22Rv1 (cell line): ENCODE results near the gene GNAI3.
A peak's percentile ranks its signal among the peaks of the same experiment; 100 is the strongest.

Experiments
- H3K27ac ChIP-seq: fragments of 450-650 bp; 2 replicates; pipeline ENCODE4 v1.5.1; 2017
- ZFX ChIP-seq: fragments of 450-650 bp; IDR thresholded peaks from 2 replicates; pipeline ENCODE4 v1.6.1; 2017; ENCODE audit warnings: antibody characterized with exemption, borderline replicate concordance
- TF ChIP-seq, protein P1 (sequence below): fragments of 450-650 bp; IDR thresholded peaks from 2 replicates; pipeline ENCODE4 v1.5.1; 2017; ENCODE audit warnings: mild to moderate bottlenecking

Gene GNAI3

DNA sequence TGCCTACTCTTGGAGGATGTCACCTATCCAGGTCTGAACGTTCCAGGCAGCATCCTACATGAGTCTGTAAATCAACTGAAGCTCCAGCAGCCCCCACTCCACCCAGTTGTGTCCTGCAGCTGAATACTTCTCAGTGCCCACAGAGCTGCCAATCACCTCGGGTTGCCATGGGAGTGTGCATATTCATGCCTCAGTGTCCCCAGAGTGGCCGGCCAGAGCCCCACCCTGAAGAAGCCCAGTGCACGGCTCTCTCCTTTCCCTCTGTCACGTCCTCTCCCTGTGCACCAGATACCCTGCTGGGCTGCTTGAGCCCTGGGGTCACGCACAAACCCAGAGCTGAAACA, 91.4 kb downstream of the GNAI3 start:
- TF ChIP-seq, protein P1, sequence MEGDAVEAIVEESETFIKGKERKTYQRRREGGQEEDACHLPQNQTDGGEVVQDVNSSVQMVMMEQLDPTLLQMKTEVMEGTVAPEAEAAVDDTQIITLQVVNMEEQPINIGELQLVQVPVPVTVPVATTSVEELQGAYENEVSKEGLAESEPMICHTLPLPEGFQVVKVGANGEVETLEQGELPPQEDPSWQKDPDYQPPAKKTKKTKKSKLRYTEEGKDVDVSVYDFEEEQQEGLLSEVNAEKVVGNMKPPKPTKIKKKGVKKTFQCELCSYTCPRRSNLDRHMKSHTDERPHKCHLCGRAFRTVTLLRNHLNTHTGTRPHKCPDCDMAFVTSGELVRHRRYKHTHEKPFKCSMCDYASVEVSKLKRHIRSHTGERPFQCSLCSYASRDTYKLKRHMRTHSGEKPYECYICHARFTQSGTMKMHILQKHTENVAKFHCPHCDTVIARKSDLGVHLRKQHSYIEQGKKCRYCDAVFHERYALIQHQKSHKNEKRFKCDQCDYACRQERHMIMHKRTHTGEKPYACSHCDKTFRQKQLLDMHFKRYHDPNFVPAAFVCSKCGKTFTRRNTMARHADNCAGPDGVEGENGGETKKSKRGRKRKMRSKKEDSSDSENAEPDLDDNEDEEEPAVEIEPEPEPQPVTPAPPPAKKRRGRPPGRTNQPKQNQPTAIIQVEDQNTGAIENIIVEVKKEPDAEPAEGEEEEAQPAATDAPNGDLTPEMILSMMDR = no peak
- no peak for TF ChIP-seq ZFX
- no peak overlapping the region for H3K27ac ChIP-seq

- no peak overlapping the region for H3K27ac ChIP-seq
- no peak for TF ChIP-seq ZFX
- TF ChIP-seq, protein P1 = peak; percentile 92
Measured at GRCh38 chr1:109640285-109640865, 92.0 kb downstream of the GNAI3 start.

- TF ChIP-seq, protein P1 = no peak
- no peak for TF ChIP-seq ZFX
- H3K27ac ChIP-seq = no peak overlapping the region
Measured at GRCh38 chr1:109641078-109641740, 92.8 kb downstream of the GNAI3 start.

DNA sequence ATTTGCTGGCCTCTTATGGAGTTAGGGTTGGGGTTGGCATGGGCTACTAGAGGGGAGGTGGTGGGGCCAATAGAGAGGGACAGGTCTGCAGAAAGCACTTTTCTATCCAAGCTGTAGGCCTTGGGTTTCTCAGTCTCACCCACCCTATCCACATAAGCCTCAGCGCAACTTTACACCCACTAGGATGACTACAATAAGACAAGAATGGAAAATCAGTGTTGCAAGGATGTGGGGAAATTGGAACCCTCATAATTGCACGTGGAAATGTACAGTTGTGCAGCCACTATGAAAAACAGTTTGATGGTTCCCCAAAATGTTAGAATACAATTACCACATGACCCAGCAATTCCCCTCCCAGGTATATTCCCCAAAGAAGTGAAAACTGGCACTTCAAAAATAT, 93.4 kb downstream of the GNAI3 start:
- TF ChIP-seq, protein P1 = no peak
- no peak for TF ChIP-seq ZFX
- H3K27ac ChIP-seq = no peak overlapping the region

DNA sequence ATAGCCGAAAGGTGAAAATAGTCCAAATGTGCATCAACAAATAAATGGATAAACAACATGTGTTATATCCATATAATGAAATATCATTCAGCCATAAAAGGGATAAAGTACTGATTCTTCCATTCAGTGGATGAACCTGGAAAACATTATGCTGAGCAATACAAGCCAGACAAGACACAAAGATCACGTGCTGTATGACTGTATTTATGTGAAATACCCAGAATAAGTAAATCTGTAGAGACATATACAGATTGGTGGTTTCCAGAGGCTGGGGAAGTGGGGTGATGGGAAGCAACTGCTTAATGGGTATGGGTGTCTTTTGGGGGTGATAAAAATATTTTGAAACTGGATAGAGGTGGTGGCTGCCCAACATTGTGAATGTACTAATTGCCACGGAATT, 94.2 kb downstream of the GNAI3 start:
- TF ChIP-seq ZFX = no peak
- TF ChIP-seq, protein P1 = no peak
- H3K27ac ChIP-seq = no peak overlapping the region

GRCh38 chr1:109643385-109644230, 95.2 kb downstream of the GNAI3 start:
- H3K27ac ChIP-seq = no peak overlapping the region
- TF ChIP-seq ZFX = no peak
- TF ChIP-seq, protein P1 = peak; percentile 91

DNA sequence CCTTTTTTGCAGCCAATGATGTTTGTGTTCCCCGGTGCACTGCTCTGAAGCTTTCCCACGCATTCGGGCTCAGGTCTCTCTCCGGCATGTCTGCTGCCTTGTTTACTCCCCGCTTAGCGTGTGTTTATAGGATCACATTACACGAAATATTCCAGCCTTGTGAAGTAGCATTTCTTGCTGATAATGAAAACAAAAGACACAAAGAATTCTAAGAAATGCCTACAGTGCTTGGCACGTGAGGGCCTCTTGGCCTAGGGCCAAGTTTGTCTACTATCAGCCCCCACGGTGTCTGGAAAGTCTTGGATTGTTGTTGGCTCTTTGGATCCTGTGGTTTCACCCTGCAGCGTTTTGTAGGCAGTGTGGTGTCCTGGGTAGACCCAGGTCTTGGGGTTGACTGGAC, 96.3 kb downstream of the GNAI3 start:
- TF ChIP-seq ZFX = no peak
- TF ChIP-seq, protein P1 = no peak
- no peak overlapping the region for H3K27ac ChIP-seq
